Spleen (tissue), 11 donors: ENCODE measurements around the gene SH3TC2. TPM values are rescaled to one million over a fixed set of nuclear protein-coding genes. Genes with fewer than 3 reads are reported as not detected.
A peak's percentile ranks its signal among the peaks of the same experiment; 100 is the strongest.

Experiments used
- DNase-seq: peaks from one replicate; pipeline ENCODE4 v3.0.0-alpha.2; 2020
- H3K27ac ChIP-seq, 8 donors: fragments of 200-600 bp; sonication (generic) in 7 of 8; 1 replicate in 4 of 8; 2 replicates in 4 of 8; pipeline versions ENCODE4 v1.5.0 to v1.8.0; 2016 to 2021; ENCODE audit warnings: inconsistent platforms in 4 of 8, mild to moderate bottlenecking in 4 of 8, moderate library complexity in 1 of 8
- H3K27me3 ChIP-seq, 7 donors: fragments of 200-600 bp; sonication (generic) in 6 of 7; replicated peaks in 1 of 7; 1 replicate in 4 of 7; 2 replicates in 3 of 7; pipeline versions ENCODE4 v1.5.0 to v1.8.0; 2016 to 2021; ENCODE audit warnings: inconsistent platforms in 3 of 7, mild to moderate bottlenecking in 1 of 7
- H3K36me3 ChIP-seq, 6 donors: fragments of 200-600 bp; sonication (generic) in 5 of 6; 1 replicate in 4 of 6; 2 replicates in 2 of 6; pipeline versions ENCODE4 v1.5.0 to v1.8.0; 2016 to 2021; ENCODE audit warnings: inconsistent platforms in 2 of 6
- H3K4me1 ChIP-seq, 6 donors: fragments of 200-600 bp; sonication (generic) in 5 of 6; 1 replicate in 3 of 6; 2 replicates in 3 of 6; pipeline versions ENCODE4 v1.5.0 to v1.8.0; 2016 to 2021; ENCODE audit warnings: inconsistent platforms in 3 of 6
- H3K4me3 ChIP-seq, 8 donors: fragments of 200-600 bp; sonication (generic) in 7 of 8; 1 replicate in 4 of 8; 2 replicates in 4 of 8; pipeline versions ENCODE4 v1.5.0 to v1.8.0; 2016 to 2021; ENCODE audit warnings: inconsistent platforms in 4 of 8, mild to moderate bottlenecking in 4 of 8, moderate library complexity in 2 of 8
- H3K9me3 ChIP-seq, 8 donors: fragments of 200-600 bp; sonication (generic) in 7 of 8; 1 replicate in 4 of 8; 2 replicates in 4 of 8; pipeline versions ENCODE4 v1.5.0 to v1.8.0; 2016 to 2021; ENCODE audit warnings: inconsistent platforms in 4 of 8
- CTCF ChIP-seq, 11 experiments: fragments of 200-600 bp in 7 of 11; fragments of 450-650 bp in 4 of 11; sonication (generic) in 4 of 11; IDR thresholded peaks in 8 of 11; conservative IDR thresholded peaks in 3 of 11; 1 replicate in 7 of 11; 2 replicates in 4 of 11; pipeline versions ENCODE4 v1.4.0 to v1.8.0; 2016 to 2021; ENCODE audit warnings: antibody characterized with exemption in 11 of 11, inconsistent platforms in 4 of 11, mild to moderate bottlenecking in 1 of 11
- POLR2A ChIP-seq, 3 donors: fragments of 450-650 bp; IDR thresholded peaks; one replicate each; pipeline ENCODE4 v1.5.1; 2017; ENCODE audit warnings: antibody characterized with exemption in 3 of 3, mild to moderate bottlenecking in 1 of 3
- POLR2AphosphoS5 ChIP-seq, 3 donors: sonication (generic); formaldehyde crosslinking; IDR thresholded peaks; one replicate each; pipeline ENCODE4 v1.5.1; 2017; ENCODE audit warnings: antibody characterized with exemption in 3 of 3
- WGBS, 5 donors: extraction: QIAGEN DNeasy Blood & Tissue Kit in 3 of 5; methylation state at CpG; one replicate each; pipeline versions ENCODE4 v1.1.5 to v1.1.7; 2013 to 2018; 5-methylcytosine and 5-hydroxymethylcytosine counted together
- intact Hi-C: fragments of 100-400 bp; cut with DNase I; formaldehyde crosslinking; loops from one replicate; pipeline ENCODE4 v1.15.0; 2023; ENCODE audit warnings: low total_unique reads
- microRNA-seq, 3 donors: library from miRNA; unstranded; fragments of <30 nt; microRNA quantifications; one replicate each; pipeline versions ENCODE4 to v1.1.0, GENCODE V29; 2019 to 2020
- polyA plus RNA-seq, 3 donors: library from polyadenylated mRNA; stranded (reverse); fragments of 200-250 nt; gene quantifications; one replicate each; pipeline ENCODE4 v1.2.1, GENCODE V29; 2013
- small RNA-seq, 4 donors: library from RNA; depleted of rRNA; stranded (forward); fragments of <200 nt; gene quantifications; one replicate each; pipeline ENCODE3, GENCODE V24; 2016
- total RNA-seq, 7 donors: library from RNA; depleted of rRNA in 3 of 7; stranded (reverse); fragments of >200 nt in 3 of 7; fragmentation: NEBNext Ultra II Directional in 4 of 7; extraction: Animal tissue kit (Norgen Biotek cat#: 25700) in 4 of 7; gene quantifications; one replicate each; pipeline versions ENCODE4 v1.1.0 to v1.2.1, GENCODE V29; 2016 to 2021
- donor health status: healthy with polysubstance abuse.
- donor health status: DM: no; HTN: no; CAD: no; lungs with moderate emphysema.
- donor health status: DM: no; HTN: no; CAD: no.
- donor health status: Bipolar disorder and iron deficiency.
- donor health status: healthy.
- donor health status: DM: no; HTN: no; CAD: no.
- donor health status: DM: yes; HTN: yes; CAD: no.

Gene SH3TC2
- total and polyA plus RNA-seq, 10 donors, result 0.02 to 2.8 (median 1.4) TPM

GRCh38 chr5:148960070-148960769 lies 102.6 kb downstream of the SH3TC2 start:
- TF ChIP-seq POLR2AphosphoS5 (IDR thresholded peaks at IDR 0.05) (no peak), POLR2A (IDR thresholded peaks at IDR 0.05) (no peak), CTCF (IDR thresholded peaks at IDR 0.05 in 8 of 11, conservative IDR thresholded peaks at IDR 0.05 in 3 of 11) (no peak)
- H3K27me3 ChIP-seq, result no peaks in the 10 kb centered on the region
- H3K4me1 ChIP-seq, result peaks cover 0 to 34% (median 16%) of the 10 kb centered on the region in 6 donors
- DNase-seq, result no peak
- H3K9me3 ChIP-seq, result no peaks in the 10 kb centered on the region
- H3K36me3 ChIP-seq, result no peaks in the 10 kb centered on the region
- intact Hi-C loops, result no loop called here
- 92 to 95% (median 93%) methylated on average over 6 of the region's 6 CpGs for WGBS, 5 donors
- H3K4me3 ChIP-seq, result no peak overlapping the region
- H3K27ac ChIP-seq, result no peak overlapping the region

GRCh38 chr5:148957591-148958202 lies 105.2 kb downstream of the SH3TC2 start:
- WGBS, 5 donors, result 29 to 33% (median 30%) methylated on average over 3 of the region's 3 CpGs
- intact Hi-C loops, result loop anchor here (10.0 kb wide), 2 partner anchors 113 to 213 kb away; no protein-coding TSS in a partner anchor
- Histone ChIP-seq H3K4me3 (no peak overlapping the region), H3K36me3 (no peaks in the 10 kb centered on the region), H3K27me3 (no peaks in the 10 kb centered on the region), H3K4me1 (peaks cover 0 to 26% (median 8%) of the 10 kb centered on the region in 6 donors), H3K27ac (no peak overlapping the region), H3K9me3 (no peaks in the 10 kb centered on the region)
- TF ChIP-seq CTCF (IDR thresholded peaks at IDR 0.05 in 8 of 11, conservative IDR thresholded peaks at IDR 0.05 in 3 of 11) (peak in 10 of 11 experiments; percentile 55 to 80 (median 76)), POLR2A (IDR thresholded peaks at IDR 0.05) (no peak)
- DNase-seq, result peak; percentile 79

GRCh38 chr5:148956477-148957385 lies 106.1 kb downstream of the SH3TC2 start:
- H3K27me3 ChIP-seq, result no peaks in the 10 kb centered on the region
- H3K9me3 ChIP-seq, result no peaks in the 10 kb centered on the region
- intact Hi-C loops, result loop anchor here (10.0 kb wide), 2 partner anchors 112 to 212 kb away; no protein-coding TSS in a partner anchor
- WGBS, 5 donors, result 63 to 81% (median 78%) methylated on average over 2 to 3 of the region's 3 CpGs
- no peak overlapping the region for H3K27ac ChIP-seq
- no peak for TF ChIP-seq CTCF (IDR thresholded peaks at IDR 0.05 in 8 of 11, conservative IDR thresholded peaks at IDR 0.05 in 3 of 11)
- TF ChIP-seq POLR2A (IDR thresholded peaks at IDR 0.05), result no peak
- TF ChIP-seq POLR2AphosphoS5 (IDR thresholded peaks at IDR 0.05), result no peak
- H3K4me3 ChIP-seq, result no peak overlapping the region
- peaks cover 0 to 19% (median 8%) of the 10 kb centered on the region in 6 donors for H3K4me1 ChIP-seq
- DNase-seq, result no peak
- no peaks in the 10 kb centered on the region for H3K36me3 ChIP-seq

Small RNA genes within 50 kb of the gene (microRNA-seq; reads per million reads assigned to microRNA genes)
- gene MIR584, result 30.5 to 32.5 (median 31.2) reads per million in 3 donors

Small RNA genes within 50 kb of the gene (small RNA-seq; reads per million reads assigned to genes)
- gene MIR584, result 6.7 to 13.1 (median 11.2) reads per million in 4 donors
- gene RNU6-732P, result 0 to 0.06 (median 0) reads per million in 4 donors

Other genes with a start within 250 kb of the SH3TC2 start
- 10 to 100 TPM in 4 of 7 donors, 1 to 10 TPM in 3; 8.7 to 23.1 (median 14.9) TPM for gene ADRB2, start 236.5 kb downstream of the SH3TC2 start, total RNA-seq
- gene ADRB2, start 236.5 kb downstream of the SH3TC2 start, polyA plus RNA-seq, result 1 to 10 TPM; 1.2 to 3.1 (median 2.4) TPM
- gene ABLIM3, start 78.4 kb upstream of the SH3TC2 start, total RNA-seq, result 10 to 100 TPM; 12.8 to 32.9 (median 22.0) TPM
- gene ABLIM3, start 78.4 kb upstream of the SH3TC2 start, polyA plus RNA-seq, result 1 to 10 TPM; 3.3 to 5.2 (median 4.5) TPM
- 10 to 100 TPM in 6 of 7 donors, 1 to 10 TPM in 1; 9.0 to 21.8 (median 15.4) TPM for gene AFAP1L1, start 208.8 kb upstream of the SH3TC2 start, total RNA-seq
- gene AFAP1L1, start 208.8 kb upstream of the SH3TC2 start, polyA plus RNA-seq, result 1 to 10 TPM; 1.7 to 6.0 (median 4.8) TPM